T-cell (primary cell): ENCODE results near the gene KIF20B. TPM values are rescaled to one million over a fixed set of nuclear protein-coding genes. Genes with fewer than 3 reads are reported as not detected.
"Not testable (repeated sequence)": the region's sequence is repeated elsewhere in the genome, so short reads cannot be mapped to it uniquely, and the experiment has no call there.

Experiments used
- ATAC-seq, 4 experiments: fragments of 200-7000 bp in 3 of 4; fragments of 150-1000 bp in 1 of 4; cut with Tn5 transposase; replicated peaks in 1 of 4; 1 replicate in 3 of 4; 2 replicates in 1 of 4; pipeline ENCODE4 v1.10.0; 2021; ENCODE audit warnings: moderate library complexity in 3 of 4, mild to moderate bottlenecking in 2 of 4, moderate number of reproducible peaks in 1 of 4
- CTCF ChIA-PET, 2 donors: fragments of 300-600 bp; sonication (Branson Sonifier 250); formaldehyde crosslinking; loops; one replicate each; lab custom pipeline; 2022; ENCODE audit warnings: antibody characterized with exemption in 2 of 2; lab: Charles Lee
- POLR2A ChIA-PET, 2 donors: fragments of 300-600 bp; sonication (Branson Sonifier 250); formaldehyde crosslinking; loops; one replicate each; lab custom pipeline; 2022; ENCODE audit warnings: antibody characterized with exemption in 2 of 2; lab: Charles Lee
- DNase-seq, 35 experiments: peaks; one replicate each; pipeline versions ENCODE4 v3.0.0 to v3.0.0-alpha.2; 2013 to 2023
- H3K27ac ChIP-seq: one replicate; pipeline ENCODE4 v1.5.1; 2013; ENCODE audit warnings: low read length
- H3K27me3 ChIP-seq, 2 experiments: replicated peaks in 1 of 2; 1 replicate in 1 of 2; 2 replicates in 1 of 2; pipeline versions ENCODE4 v1.6.1 to v1.7.0; 2013; ENCODE audit warnings: low read length in 1 of 2, mixed read lengths in 1 of 2; ENCODE audit not compliant: control insufficient read depth in 2 of 2, insufficient read depth in 2 of 2; ENCODE audit errors: extremely low read depth in 1 of 2
- H3K36me3 ChIP-seq, 2 donors: 1 replicate in 1 of 2; 2 replicates in 1 of 2; pipeline versions ENCODE4 v1.6.1 to v1.7.0; 2013; ENCODE audit warnings: low read length in 1 of 2; ENCODE audit not compliant: control insufficient read depth in 2 of 2, insufficient read depth in 1 of 2; ENCODE audit errors: extremely low read depth in 1 of 2
- H3K4me1 ChIP-seq, 2 experiments: 1 replicate in 1 of 2; 2 replicates in 1 of 2; pipeline versions ENCODE4 v1.6.1 to v1.7.0; 2013; ENCODE audit warnings: low read length in 2 of 2, mixed read lengths in 1 of 2; ENCODE audit not compliant: insufficient read depth in 2 of 2, control insufficient read depth in 1 of 2; ENCODE audit errors: extremely low read depth in 1 of 2
- H3K4me3 ChIP-seq, 2 donors: 1 replicate in 1 of 2; 2 replicates in 1 of 2; pipeline versions ENCODE4 v1.5.1 to v1.7.0; 2013; ENCODE audit warnings: mild to moderate bottlenecking in 2 of 2, low read length in 1 of 2, moderate library complexity in 1 of 2; ENCODE audit not compliant: control insufficient read depth in 1 of 2; ENCODE audit errors: extremely low read depth in 1 of 2
- H3K9me3 ChIP-seq: 2 replicates; pipeline ENCODE4 v1.7.0; 2013
- H3K27ac Mint-ChIP-seq, 2 donors: one replicate each; pipeline ENCODE4 v1.8.0; 2020 to 2021; ENCODE audit warnings: mild to moderate bottlenecking in 2 of 2, mixed read lengths in 2 of 2
- H3K27me3 Mint-ChIP-seq, 2 donors: one replicate each; pipeline ENCODE4 v1.8.0; 2021 to 2022; ENCODE audit warnings: mixed read lengths in 2 of 2
- H3K36me3 Mint-ChIP-seq: one replicate; pipeline ENCODE4 v1.8.0; 2021; ENCODE audit warnings: mixed read lengths
- H3K4me1 Mint-ChIP-seq, 3 donors: one replicate each; pipeline ENCODE4 v1.8.0; 2020 to 2022; ENCODE audit warnings: mixed read lengths in 3 of 3, mild to moderate bottlenecking in 1 of 3
- H3K4me3 Mint-ChIP-seq, 3 donors: one replicate each; pipeline ENCODE4 v1.8.0; 2020 to 2022; ENCODE audit warnings: mild to moderate bottlenecking in 3 of 3, mixed read lengths in 3 of 3, moderate library complexity in 3 of 3
- H3K9me3 Mint-ChIP-seq, 3 donors: one replicate each; pipeline ENCODE4 v1.8.0; 2020 to 2022; ENCODE audit warnings: mixed read lengths in 3 of 3
- WGBS: methylation state at CpG from one replicate; pipeline ENCODE4 v1.1.5; 2013; ENCODE audit warnings: missing lambda C conversion rate; ENCODE audit not compliant: insufficient coverage; 5-methylcytosine and 5-hydroxymethylcytosine counted together
- total RNA-seq, 35 experiments: library from RNA in 6 of 35; stranded (reverse) in 6 of 35; fragments of 120-200 nt in 1 of 35; gene quantifications; one replicate each; pipeline versions ENCODE4 v1.2.1 to v1.2.4 and lab custom pipeline; 2013 to 2026

The KIF20B gene
- total RNA-seq, 5 donors from 2014 or later (not counting 1 experiment from before 2014, with no cell fraction given), result 17.6 to 21.5 (median 20.1) TPM

- H3K4me1 ChIP-seq, H3K9me3 ChIP-seq, H3K9me3 Mint-ChIP-seq, POLR2A ChIA-PET, H3K4me3 ChIP-seq, H3K27ac ChIP-seq, CTCF ChIA-PET, H3K4me3 Mint-ChIP-seq, H3K36me3 Mint-ChIP-seq, H3K4me1 Mint-ChIP-seq, ATAC-seq, DNase-seq, H3K27me3 ChIP-seq, H3K36me3 ChIP-seq, H3K27ac Mint-ChIP-seq: not testable (repeated sequence)
- peaks cover 9 to 24% of the 10 kb centered on the region in 2 donors for H3K27me3 Mint-ChIP-seq
- WGBS, result 70% methylated on average over 2 of the region's 3 CpGs
Observed at GRCh38 chr10:89819008-89819407, 117.6 kb downstream of the KIF20B start.

Other genes starting within 250 kb of the KIF20B start
- not detected for gene SLC16A12, start 166.0 kb upstream of the KIF20B start, total RNA-seq
- gene PANK1, start 56.3 kb upstream of the KIF20B start, total RNA-seq, result 1 to 10 TPM; 1.4 to 2.0 (median 1.8) TPM